PC-9 (cell line): ENCODE results near the gene CD59. TPM values are rescaled to one million over a fixed set of nuclear protein-coding genes. Genes with fewer than 3 reads are reported as not detected.
"Not testable (repeated sequence)": the region's sequence is repeated elsewhere in the genome, so short reads cannot be mapped to it uniquely, and the experiment has no call there.

Experiments
- BruUV-seq: library from RNA; stranded (reverse); fragments of 400-500 nt; replicated peaks from 2 replicates; lab custom pipeline; 2021; lab: Mats Ljungman, UMichigan
- CTCF ChIA-PET: fragments of 300-600 bp; sonication (Branson Sonifier 250); formaldehyde crosslinking; loops from one replicate; lab custom pipeline; 2022; ENCODE audit warnings: antibody characterized with exemption; lab: Charles Lee
- POLR2A ChIA-PET: fragments of 300-600 bp; sonication (Branson Sonifier 250); formaldehyde crosslinking; loops from one replicate; lab custom pipeline; 2022; ENCODE audit warnings: antibody characterized with exemption; ENCODE audit not compliant: unreplicated experiment; lab: Charles Lee
- DNase-seq, 2 experiments: peaks; one replicate each; pipeline versions ENCODE4 v3.0.0 to v3.0.0-alpha.2; 2015 to 2022; ENCODE audit warnings: mixed read lengths in 1 of 2
- H2AFZ ChIP-seq: fragments of 200-600 bp; sonication (generic); 2 replicates; pipeline ENCODE4 v1.8.1; 2017; ENCODE audit warnings: antibody characterized with exemption
- H3F3A ChIP-seq: fragments of 200-600 bp; sonication (generic); 2 replicates; pipeline ENCODE4 v1.8.1; 2017; ENCODE audit warnings: antibody characterized with exemption, mild to moderate bottlenecking, low read depth; ENCODE audit not compliant: insufficient read depth
- H3K27ac ChIP-seq: fragments of 200-600 bp; sonication (generic); 2 replicates; pipeline ENCODE4 v1.6.1; 2016; ENCODE audit warnings: mixed run types
- H3K27me3 ChIP-seq: fragments of 200-600 bp; sonication (generic); 2 replicates; pipeline ENCODE4 v1.6.1; 2016; ENCODE audit warnings: low read depth, mixed run types; ENCODE audit not compliant: insufficient read depth
- H3K36me3 ChIP-seq: fragments of 200-600 bp; sonication (generic); 2 replicates; pipeline ENCODE4 v1.6.1; 2016; ENCODE audit warnings: low read depth, mixed run types
- H3K4me1 ChIP-seq: fragments of 200-600 bp; sonication (generic); replicated peaks from 2 replicates; pipeline ENCODE4 v1.6.1; 2016; ENCODE audit warnings: mixed run types; ENCODE audit not compliant: insufficient read depth
- H3K4me2 ChIP-seq: fragments of 200-600 bp; sonication (generic); 2 replicates; pipeline ENCODE4 v1.6.1; 2017; ENCODE audit warnings: mixed run types
- H3K4me3 ChIP-seq: fragments of 200-600 bp; sonication (generic); 2 replicates; pipeline ENCODE4 v1.6.1; 2016; ENCODE audit warnings: mixed run types
- H3K79me2 ChIP-seq: fragments of 200-600 bp; sonication (generic); 2 replicates; pipeline ENCODE4 v1.6.1; 2017; ENCODE audit warnings: low read depth, mixed run types
- H3K9me2 ChIP-seq: fragments of 200-600 bp; sonication (generic); 2 replicates; pipeline ENCODE4 v1.8.1; 2017; ENCODE audit warnings: mild to moderate bottlenecking; ENCODE audit not compliant: insufficient read depth
- H3K9me3 ChIP-seq: fragments of 200-600 bp; sonication (generic); 2 replicates; pipeline ENCODE4 v1.8.1; 2016; ENCODE audit warnings: low read depth; ENCODE audit not compliant: insufficient read depth
- H4K20me1 ChIP-seq: fragments of 200-600 bp; sonication (generic); 2 replicates; pipeline ENCODE4 v1.8.1; 2017; ENCODE audit not compliant: insufficient read depth
- CTCF ChIP-seq: fragments of 200-600 bp; sonication (generic); conservative IDR thresholded peaks from 2 replicates; pipeline ENCODE4 v1.6.1; 2017; ENCODE audit warnings: mixed run types, antibody characterized with exemption, mild to moderate bottlenecking, moderate library complexity
- EZH2 ChIP-seq: fragments of 200-600 bp; sonication (generic); IDR thresholded peaks from 2 replicates; pipeline ENCODE4 v1.8.0; 2017; ENCODE audit warnings: antibody characterized with exemption, low read depth
- intact Hi-C: fragments of 100-400 bp; cut with micrococcal nuclease; formaldehyde crosslinking; loops from one replicate; pipeline ENCODE4 v1.10.0; 2022; ENCODE audit not compliant: unreplicated experiment
- total RNA-seq: library from RNA; stranded (reverse); gene quantifications from 2 replicates; pipeline ENCODE4 v1.2.3, GENCODE V29; 2021

The CD59 gene
- total RNA-seq, 1 experiment from 2014 or later = 291 TPM

- intact Hi-C loops = no loop called here
- no peaks in the 10 kb centered on the region for H4K20me1 ChIP-seq
- no peaks in the 10 kb centered on the region for H3K79me2 ChIP-seq
- no TSS peak for BruUV-seq
- no peak overlapping the region for H3K4me3 ChIP-seq
- no peak overlapping the region for H2AFZ ChIP-seq
- DNase-seq = no peak
- TF ChIP-seq CTCF (no peak), EZH2 (no peak)
- POLR2A ChIA-PET = no interaction called here
- no peak overlapping the region for H3K27ac ChIP-seq
- H3K27me3 ChIP-seq = no peaks in the 10 kb centered on the region
- no peaks in the 10 kb centered on the region for H3K9me3 ChIP-seq
- CTCF ChIA-PET = no interaction called here
- H3K36me3 ChIP-seq = no peaks in the 10 kb centered on the region
- H3F3A ChIP-seq = no peaks in the 10 kb centered on the region
- no peaks in the 10 kb centered on the region for H3K4me1 ChIP-seq
- no peaks in the 10 kb centered on the region for H3K9me2 ChIP-seq
- H3K4me2 ChIP-seq = no peak overlapping the region
Measured at GRCh38 chr11:33664166-33664565, 72.1 kb downstream of the CD59 start.

- no peaks in the 10 kb centered on the region for H4K20me1 ChIP-seq
- no peaks in the 10 kb centered on the region for H3F3A ChIP-seq
- DNase-seq = no peak
- intact Hi-C loops = no loop called here
- no peaks in the 10 kb centered on the region for H3K27me3 ChIP-seq
- POLR2A ChIA-PET = no interaction called here
- H3K36me3 ChIP-seq = no peaks in the 10 kb centered on the region
- H2AFZ ChIP-seq = no peak overlapping the region
- H3K9me2 ChIP-seq = no peaks in the 10 kb centered on the region
- TF ChIP-seq CTCF (no peak), EZH2 (no peak)
- no peak overlapping the region for H3K4me3 ChIP-seq
- no peaks in the 10 kb centered on the region for H3K79me2 ChIP-seq
- BruUV-seq = no TSS peak
- H3K27ac ChIP-seq = no peak overlapping the region
- no peaks in the 10 kb centered on the region for H3K9me3 ChIP-seq
- H3K4me1 ChIP-seq = no peaks in the 10 kb centered on the region
- no peak overlapping the region for H3K4me2 ChIP-seq
- CTCF ChIA-PET = interaction anchor here (0.6 kb wide), 1 partner anchor 764 kb away, joined by 5 read pairs; no protein-coding TSS in a partner anchor
Measured at GRCh38 chr11:33663121-33663520, 73.1 kb downstream of the CD59 start.

GRCh38 chr11:33661526-33661925 is 74.7 kb downstream of the CD59 start:
- H3K9me3 ChIP-seq, H3K79me2 ChIP-seq, H3K4me3 ChIP-seq, H3K27me3 ChIP-seq, BruUV-seq, POLR2A ChIA-PET, intact Hi-C loops, H4K20me1 ChIP-seq, H3K27ac ChIP-seq, H3K36me3 ChIP-seq, H3K4me1 ChIP-seq, H3F3A ChIP-seq, DNase-seq, H3K4me2 ChIP-seq, H3K9me2 ChIP-seq, CTCF ChIA-PET, H2AFZ ChIP-seq: not testable (repeated sequence)

GRCh38 chr11:33660962-33661361 is 75.3 kb downstream of the CD59 start:
- H3K27me3 ChIP-seq = no peaks in the 10 kb centered on the region
- intact Hi-C loops = no loop called here
- H4K20me1 ChIP-seq = no peaks in the 10 kb centered on the region
- no peaks in the 10 kb centered on the region for H3F3A ChIP-seq
- BruUV-seq = no TSS peak
- H2AFZ ChIP-seq = no peak overlapping the region
- H3K4me2 ChIP-seq = no peak overlapping the region
- no peak overlapping the region for H3K4me3 ChIP-seq
- DNase-seq = no peak
- H3K9me2 ChIP-seq = no peaks in the 10 kb centered on the region
- H3K9me3 ChIP-seq = no peaks in the 10 kb centered on the region
- no peaks in the 10 kb centered on the region for H3K79me2 ChIP-seq
- TF ChIP-seq EZH2 (no peak), CTCF (no peak)
- CTCF ChIA-PET = no interaction called here
- POLR2A ChIA-PET = no interaction called here
- H3K27ac ChIP-seq = no peak overlapping the region
- H3K36me3 ChIP-seq = no peaks in the 10 kb centered on the region
- no peaks in the 10 kb centered on the region for H3K4me1 ChIP-seq
